NCI-H446 treated with DMSO at 0.1 percent for 48 hours (cell line): ENCODE measurements around the gene PYCR2.
"Not testable (repeated sequence)": the region's sequence is repeated elsewhere in the genome, so short reads cannot be mapped to it uniquely, and the experiment has no call there.

Experiments used
- DNase-seq: peaks from one replicate; lab custom pipeline; 2025; lab: John Stamatoyannopoulos, UW

The PYCR2 gene

DNA sequence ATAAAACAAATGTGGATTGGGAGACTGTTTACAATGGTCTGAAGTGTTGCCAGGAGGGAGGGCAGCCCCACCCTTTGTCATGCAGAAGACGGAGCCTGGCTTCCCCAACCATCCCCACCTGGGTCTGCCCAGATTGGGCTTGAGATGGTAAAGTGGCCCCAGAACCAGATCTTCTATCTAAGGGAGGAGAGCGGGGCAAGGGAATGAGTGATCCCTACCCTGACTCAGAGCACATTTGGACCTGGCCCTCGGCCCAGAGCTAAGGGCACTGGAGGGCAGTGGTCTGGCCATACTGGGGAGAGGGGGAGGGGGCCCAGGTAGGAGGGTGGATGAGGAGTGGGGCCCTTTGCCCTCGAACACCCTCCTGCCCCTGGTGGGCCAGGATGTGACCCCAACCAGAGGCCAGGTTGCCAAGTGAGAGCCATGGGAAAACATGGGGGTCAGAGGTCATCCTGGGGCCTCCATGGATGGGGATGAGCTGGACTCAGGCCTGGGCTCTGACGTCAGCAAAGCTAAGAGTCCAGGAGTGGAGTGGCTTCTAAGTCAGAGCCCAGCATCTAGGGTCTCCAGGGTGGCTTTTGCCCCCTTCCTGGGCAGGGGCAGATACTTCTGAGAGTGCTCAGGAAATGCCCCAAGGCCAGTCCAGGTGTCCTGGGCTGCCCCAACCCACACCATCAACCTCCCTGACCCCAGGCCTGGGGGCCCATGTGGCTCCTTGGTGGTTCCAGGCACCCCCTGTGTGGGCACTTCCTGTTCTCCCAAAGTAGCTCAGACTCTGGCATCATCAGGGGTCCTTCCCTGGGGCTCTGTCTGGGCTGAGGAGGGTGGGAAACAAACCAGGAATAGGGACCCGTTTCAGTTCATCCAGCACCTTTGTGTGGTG lies 33.5 kb downstream of the PYCR2 start:
- no peak for DNase-seq

DNA sequence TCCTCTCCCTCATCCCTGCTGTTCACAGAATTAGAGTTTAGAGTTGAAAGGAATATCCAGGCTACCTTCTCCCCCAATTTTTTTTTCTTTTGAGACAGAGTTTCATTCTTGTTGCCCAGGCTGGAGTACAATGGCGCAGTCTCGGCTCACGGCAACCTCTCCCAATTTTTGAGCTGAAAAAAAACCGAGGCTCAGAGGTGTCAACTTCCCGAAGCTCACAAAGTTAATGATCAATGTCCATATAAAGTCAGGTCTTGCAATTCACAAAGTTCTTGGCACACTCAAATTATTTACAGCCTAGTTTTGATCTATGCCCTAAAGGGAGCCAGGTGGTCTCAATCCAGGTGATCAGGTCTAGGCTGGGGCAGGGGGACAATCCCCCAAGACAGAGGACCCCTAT lies 34.3 kb downstream of the PYCR2 start:
- DNase-seq, result no peak

DNA sequence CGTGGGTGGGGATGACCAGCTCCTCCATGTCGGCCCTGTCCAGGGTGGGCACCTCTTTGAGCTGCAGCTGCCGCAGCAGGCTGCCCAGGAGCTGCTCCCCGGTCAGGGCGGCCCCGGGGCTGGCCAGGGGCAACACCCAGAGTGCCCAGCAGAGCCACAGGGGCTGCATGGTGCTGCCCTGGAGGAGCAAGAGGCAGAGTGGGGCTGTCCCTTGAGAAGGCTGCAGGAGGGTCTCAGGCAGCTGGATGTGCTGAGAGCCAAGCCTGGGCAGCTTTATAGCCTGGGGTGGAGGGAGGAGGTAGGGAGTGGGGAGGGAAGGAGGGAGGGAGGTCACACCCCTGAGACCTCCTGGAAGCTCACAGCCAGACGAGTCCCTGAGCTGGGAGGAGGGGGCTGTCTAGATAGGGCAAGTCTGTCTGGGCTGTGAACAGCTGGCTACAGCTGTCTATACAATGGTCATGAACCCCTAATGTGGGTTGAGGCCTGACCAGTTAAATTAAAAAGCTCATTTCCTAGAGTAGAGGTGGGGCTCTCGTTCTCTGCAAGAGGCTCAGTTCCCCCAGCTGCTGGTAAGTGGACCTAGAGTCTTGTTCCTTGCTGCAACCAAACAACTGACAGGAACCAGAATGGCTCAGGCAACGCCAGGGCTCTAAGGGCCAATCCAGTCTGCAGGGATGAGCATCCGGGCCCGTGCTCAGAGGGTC lies 35.0 kb downstream of the PYCR2 start, which contains the start of gene LEFTY1:
LEFTY1 (minus strand) TSS at position 249 of the 704 bp plus-strand sequence; CDS start at position 169, 80 bp downstream.
- DNase-seq, result no peak

- no peak for DNase-seq
These were observed 35.7 kb downstream of the PYCR2 start for GRCh38 chr1:225888289-225888897.

DNA sequence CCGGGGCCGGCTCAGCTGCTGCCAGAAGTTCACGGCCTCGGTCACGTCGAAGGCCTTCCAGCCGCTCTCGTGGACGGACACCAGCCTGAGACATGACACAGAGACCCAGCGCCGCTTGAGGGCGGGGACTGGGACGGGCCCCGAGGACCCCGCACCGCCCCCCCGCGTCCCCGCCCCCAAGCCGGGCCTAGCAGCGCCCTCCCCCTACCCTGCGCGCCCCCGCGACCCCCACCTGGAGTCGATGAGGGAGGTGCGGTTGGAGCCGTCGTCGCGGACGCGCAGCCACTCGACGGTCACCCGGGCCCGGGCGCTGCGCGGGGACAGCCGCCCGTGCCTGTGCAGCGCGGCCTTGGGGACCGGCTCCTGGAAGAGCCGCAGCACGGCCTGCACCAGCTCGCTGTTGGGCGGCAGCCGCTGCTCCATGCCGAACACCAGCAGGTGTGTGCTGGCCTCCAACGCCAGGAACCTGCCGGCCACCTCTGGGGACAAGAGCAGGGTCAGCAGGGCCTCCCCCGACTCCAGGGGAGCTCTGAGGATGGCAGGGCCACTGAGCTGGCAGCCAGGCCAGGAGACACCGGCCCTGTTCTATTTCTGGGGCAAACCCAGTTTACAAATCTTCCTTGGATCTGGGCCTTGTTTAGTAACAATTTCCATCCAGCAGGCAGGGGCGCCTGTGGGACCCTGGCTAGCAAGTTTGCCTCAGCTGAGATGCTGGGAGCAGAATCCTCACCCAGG lies 36.3 kb downstream of the PYCR2 start:
- not testable (repeated sequence) for DNase-seq

GRCh38 chr1:225887030-225887314 lies 37.1 kb downstream of the PYCR2 start:
- no peak for DNase-seq

DNA sequence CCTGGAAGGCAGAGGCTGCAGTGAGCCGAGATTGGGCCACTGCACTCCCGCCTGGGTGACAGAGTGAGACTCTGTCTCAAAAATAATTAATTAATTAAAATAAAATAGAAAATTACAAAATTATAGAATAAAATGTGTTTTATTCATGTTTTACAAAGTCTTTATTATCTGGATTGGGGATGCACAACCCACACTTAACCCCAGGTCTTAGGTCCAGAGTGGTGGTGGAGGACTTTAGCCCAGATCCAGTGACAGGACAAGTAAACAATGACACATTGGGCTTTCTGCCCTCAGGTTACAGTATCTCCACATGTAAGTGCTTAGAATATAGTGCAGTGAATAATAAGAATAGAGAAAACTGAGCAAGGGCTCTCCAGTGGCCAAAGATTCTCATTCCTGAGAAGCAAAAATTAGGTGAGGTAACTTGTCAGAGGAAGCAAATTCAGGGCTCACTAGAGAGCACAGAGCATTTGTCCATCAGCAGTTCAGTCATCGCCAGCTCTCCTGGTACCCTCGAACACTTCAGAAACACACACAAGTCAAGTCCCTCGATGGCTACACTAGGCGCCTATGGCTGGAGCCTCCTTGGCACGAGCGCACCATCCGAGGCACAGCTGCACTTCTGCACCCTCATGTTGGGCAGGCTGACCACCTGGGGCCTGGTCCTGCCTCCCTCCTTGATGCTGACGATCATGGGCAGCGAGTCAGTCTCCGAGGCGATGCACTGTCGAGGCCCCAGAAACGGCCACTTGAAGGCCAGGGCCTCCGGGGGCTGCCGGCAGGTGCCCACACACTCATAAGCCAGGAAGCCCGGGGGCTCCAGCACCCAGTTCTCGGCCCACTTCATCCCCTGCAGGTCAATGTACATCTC lies 37.7 kb downstream of the PYCR2 start:
- no peak for DNase-seq

DNA sequence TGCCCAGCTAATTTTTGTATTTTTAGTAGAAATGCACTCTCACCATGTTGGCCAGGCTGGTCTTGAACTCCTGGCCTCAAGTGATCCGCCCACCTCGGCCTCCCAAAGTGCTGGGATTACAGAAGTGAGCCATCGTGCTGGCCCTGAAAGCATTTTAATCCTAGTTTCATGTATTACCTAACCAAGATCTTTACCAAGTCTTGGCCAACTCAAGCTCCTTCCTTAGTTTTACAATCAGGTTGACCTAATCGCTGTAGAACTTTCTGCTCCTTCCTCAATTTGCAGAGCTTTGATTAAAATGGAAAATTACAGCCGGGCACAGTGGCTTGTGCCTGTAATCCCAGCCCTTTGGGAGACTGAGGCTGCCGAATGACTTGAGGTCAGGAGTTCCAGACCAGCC lies 38.7 kb downstream of the PYCR2 start:
- no peak for DNase-seq

GRCh38 chr1:225883616-225884265 lies 40.3 kb downstream of the PYCR2 start:
- DNase-seq, result no peak

DNA sequence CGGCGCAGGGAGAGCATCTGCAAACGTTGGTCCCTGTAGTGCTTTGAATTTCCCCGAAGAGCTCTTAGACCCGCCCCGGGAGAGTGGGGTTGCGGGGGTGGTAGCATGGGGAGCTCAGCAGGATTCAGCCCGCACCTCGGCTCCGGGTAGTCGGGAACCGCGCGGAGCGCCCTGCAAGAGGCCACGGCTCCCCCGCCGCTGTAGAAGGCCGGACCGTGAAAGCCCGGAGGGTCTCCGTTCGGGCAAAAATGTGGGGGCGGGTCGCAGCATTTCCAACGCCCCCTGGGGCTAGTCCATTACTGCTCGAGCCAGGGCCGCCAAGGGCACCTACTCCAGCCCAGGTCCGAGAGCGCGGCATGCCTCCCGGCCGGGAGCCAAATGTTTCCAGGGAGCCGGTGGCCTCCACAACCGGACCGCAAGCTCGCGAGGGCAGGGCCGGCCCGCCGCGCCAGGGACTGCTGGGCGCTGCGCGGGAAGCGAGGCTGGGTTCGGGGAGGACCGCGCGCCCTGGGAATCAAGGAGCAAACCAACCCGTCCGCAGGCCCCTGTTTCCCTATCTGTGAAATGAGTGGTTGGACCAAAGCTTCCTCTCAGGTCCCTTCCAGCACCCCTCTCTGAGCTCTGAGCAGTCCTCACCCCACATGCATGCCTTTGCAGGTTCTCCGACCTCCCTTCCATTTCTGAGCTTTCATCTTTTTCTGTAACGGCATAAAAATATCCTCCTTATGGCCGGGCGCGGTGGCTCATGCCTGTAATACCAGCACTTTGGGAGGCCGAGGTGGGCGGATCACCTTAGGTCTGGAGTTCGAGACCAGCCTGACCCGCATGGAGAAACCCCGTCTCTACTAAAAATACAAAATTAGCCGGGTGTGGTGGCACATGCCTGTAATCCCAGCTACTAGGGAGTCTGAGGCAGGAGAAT lies 41.1 kb downstream of the PYCR2 start:
- DNase-seq, result no peak

GRCh38 chr1:225881959-225882693 lies 41.9 kb downstream of the PYCR2 start, which contains the start of gene TMEM63A:
Gene TMEM63A, minus strand, starts transcription at chr1:225882380. Its CDS starts 4,800 bp downstream, at chr1:225877580.
- DNase-seq, result no peak

DNA sequence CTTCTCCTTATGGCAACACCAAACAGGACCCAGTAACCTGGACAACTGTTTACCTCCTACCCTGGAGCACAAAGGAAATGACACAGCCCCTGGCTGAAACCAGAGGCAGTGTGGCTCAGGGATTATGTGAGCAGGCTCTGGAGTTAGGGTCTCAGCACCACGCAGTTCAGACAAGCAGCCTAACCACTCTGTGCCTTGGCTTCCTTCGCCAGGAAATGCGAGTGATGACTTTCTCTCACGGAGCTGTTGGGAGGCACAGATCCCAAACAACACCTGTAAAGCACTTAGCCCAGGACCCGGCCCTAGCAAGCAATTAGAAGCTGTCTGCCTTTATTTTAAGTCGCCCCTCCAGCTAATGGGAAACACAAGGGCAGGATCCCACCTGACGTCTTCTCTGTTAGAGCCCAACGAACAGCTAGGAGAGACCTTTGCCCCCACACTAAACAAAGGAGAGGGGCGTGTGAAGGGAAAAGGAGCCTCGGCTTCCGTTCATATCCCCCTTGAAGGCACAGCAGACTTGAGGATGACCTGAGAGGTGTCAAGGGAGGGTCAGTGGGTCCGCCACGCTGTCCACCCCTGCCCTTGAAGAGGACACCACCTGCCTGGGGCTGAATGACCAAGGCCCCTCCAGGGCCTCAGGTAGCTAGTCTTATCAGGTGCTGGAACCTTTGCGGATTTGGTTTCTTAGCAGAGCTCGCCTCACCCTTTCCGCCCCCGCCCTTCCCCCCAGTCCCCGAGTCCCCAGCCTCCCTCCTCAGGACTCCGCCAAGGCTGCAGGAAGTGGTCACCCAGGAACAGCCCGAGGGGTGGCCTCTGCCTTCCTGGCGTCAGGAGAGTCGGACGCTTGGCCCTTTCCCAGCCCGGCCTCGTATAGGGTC lies 42.7 kb downstream of the PYCR2 start:
- DNase-seq, result no peak

DNA sequence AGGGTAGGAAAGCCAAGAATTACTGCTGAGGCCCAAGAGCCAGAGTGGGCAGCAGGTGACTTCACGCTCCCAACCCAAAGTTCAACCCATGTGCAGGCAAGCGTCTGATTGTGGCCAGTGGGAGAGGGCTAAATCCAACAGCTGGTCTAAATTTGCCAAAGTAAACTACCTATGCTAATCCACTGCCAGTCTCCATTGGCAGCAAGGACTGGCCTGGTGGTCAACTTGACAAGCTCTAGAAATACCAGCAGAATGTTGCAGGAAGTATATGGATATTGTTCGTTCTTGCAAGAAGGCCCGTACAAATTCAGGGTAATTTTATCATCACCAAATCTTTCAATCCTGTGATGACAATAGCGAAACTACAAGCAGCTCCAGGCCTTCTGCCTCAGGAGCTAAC lies 43.4 kb downstream of the PYCR2 start:
- DNase-seq, result no peak

GRCh38 chr1:225880222-225880588 lies 43.8 kb downstream of the PYCR2 start:
- DNase-seq, result no peak

DNA sequence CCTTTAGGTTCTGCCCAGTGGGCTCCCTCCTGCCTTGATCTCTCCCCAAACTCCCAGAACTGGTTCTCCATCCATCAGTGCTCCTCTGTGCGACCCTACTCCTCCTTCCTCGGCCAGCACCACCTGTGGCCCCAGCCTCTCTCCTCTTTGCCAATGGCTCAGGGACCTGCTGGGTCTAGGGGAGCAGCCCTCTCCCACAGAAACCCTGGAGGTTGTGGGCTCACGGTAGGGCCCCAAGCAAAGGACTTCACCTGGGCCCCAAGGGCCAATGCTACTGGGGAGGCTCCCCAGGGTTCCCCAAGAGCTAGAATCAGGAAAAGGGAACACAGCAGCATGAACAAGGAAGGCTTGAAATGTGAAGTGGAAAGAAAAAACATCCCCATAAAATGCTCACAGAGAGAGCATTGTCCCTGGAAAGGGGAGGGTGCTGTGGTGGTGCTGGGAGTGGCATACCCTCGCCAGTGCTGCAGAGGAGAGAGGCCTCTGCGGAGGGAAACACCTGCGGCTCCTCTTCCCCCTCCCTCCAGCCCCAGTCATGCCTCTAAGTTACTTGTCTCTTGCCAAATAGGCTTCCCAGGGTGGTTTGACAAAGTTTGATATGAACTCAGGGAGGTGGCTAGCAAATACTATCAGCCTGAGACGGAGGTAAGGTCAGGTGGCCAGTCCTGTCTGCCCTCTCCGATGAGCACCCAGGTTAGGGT lies 44.4 kb downstream of the PYCR2 start:
- DNase-seq, result no peak

- DNase-seq, result no peak
These were observed 45.8 kb downstream of the PYCR2 start for GRCh38 chr1:225878282-225878681.

DNA sequence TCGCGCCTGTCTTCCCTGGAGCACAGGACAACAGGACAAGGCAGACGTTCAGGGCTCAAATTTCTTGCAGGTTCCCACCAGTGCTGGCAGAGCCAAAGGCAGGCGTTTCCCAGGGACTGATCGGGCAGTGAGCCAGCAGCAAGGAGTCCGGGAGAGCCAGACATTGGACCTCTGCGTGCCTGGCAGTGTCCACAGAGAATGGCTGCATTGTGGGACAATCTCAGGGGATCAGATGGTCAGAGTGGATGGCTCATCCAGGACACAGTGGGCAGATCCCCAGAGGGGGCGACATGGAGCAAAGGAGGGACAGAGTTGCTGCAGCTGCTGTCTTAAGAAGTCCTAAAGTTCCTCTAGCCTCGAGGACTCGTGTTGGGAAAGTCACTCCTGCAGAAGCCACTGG lies 46.5 kb downstream of the PYCR2 start:
- DNase-seq, result no peak
